ENCODE data around the gene DEPDC7. TPM values are rescaled to one million over a fixed set of nuclear protein-coding genes. Genes with fewer than 3 reads are reported as not detected.

DEPDC7 gene
- total and polyA plus RNA-seq, 2 of the 13 experiments (the other 11 are each of a cell fraction or from before 2014, with no cell fraction given), result 17.3 to 33.3 TPM

- no peak for ATAC-seq
- ChIA-PET POLR2A (interaction anchor here (0.7 to 1.9 kb wide), 4 partner anchors 12 to 47 kb away, joined by 3 to 6 read pairs (median 4); partner anchors contain the start of gene TCP11L1), CTCF (ENCODE audit: low intra/inter-chr PET ratio, low total read pairs) (no interaction called here)
- Histone ChIP-seq H3K27me3 (ENCODE audit: control insufficient read depth in 1 of 2, insufficient read depth in 2 of 2, low read length in 2 of 2) (no peaks in the 10 kb centered on the region), H3K9ac (ENCODE audit: insufficient read depth, low read depth, low read length) (no peak overlapping the region), H3K27ac (ENCODE audit: extremely low read length, insufficient read depth, low read length) (no peak overlapping the region), H4K20me1 (ENCODE audit: insufficient read depth, low read length) (no peaks in the 10 kb centered on the region), H3K9me3 (ENCODE audit: low read length) (no peaks in the 10 kb centered on the region), H2AFZ (ENCODE audit: low read length) (no peak overlapping the region), H3K79me2 (ENCODE audit: insufficient read depth, low read length) (peaks cover 27% of the 10 kb centered on the region), H3K4me3 (replicated peaks in 1 of 3; ENCODE audit: insufficient read depth in 1 of 3, low read depth in 2 of 3, low read length in 3 of 3) (no peak overlapping the region), H3K4me1 (ENCODE audit: insufficient read depth, low read length) (peaks cover 53% of the 10 kb centered on the region), H3K4me2 (ENCODE audit: low read depth, low read length) (peak overlapping the region; percentile 80), H3K36me3 (replicated peaks in 1 of 2; ENCODE audit: control insufficient read depth in 1 of 2, insufficient read depth in 2 of 2, low read length in 2 of 2) (no peaks in the 10 kb centered on the region)
- BruUV-seq (replicated peaks), result no TSS peak
- 0% methylated on average over 1 of the region's 1 CpG for WGBS (ENCODE audit: low lambda C conversion rate)
- TF ChIP-seq, protein P1, sequence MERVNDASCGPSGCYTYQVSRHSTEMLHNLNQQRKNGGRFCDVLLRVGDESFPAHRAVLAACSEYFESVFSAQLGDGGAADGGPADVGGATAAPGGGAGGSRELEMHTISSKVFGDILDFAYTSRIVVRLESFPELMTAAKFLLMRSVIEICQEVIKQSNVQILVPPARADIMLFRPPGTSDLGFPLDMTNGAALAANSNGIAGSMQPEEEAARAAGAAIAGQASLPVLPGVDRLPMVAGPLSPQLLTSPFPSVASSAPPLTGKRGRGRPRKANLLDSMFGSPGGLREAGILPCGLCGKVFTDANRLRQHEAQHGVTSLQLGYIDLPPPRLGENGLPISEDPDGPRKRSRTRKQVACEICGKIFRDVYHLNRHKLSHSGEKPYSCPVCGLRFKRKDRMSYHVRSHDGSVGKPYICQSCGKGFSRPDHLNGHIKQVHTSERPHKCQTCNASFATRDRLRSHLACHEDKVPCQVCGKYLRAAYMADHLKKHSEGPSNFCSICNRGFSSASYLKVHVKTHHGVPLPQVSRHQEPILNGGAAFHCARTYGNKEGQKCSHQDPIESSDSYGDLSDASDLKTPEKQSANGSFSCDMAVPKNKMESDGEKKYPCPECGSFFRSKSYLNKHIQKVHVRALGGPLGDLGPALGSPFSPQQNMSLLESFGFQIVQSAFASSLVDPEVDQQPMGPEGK (CRISPR knock-in tag; IDR thresholded peaks at IDR 0.05), result 0 out of 2 replicates have a peak, but pooled peaks have one; percentile 15
- 0 out of 2 replicates have a peak, but pooled peaks have one; percentile 27 for TF ChIP-seq FOXA3 (CRISPR knock-in tag; IDR thresholded peaks at IDR 0.05)
- TF ChIP-seq MBNL3 (CRISPR knock-in tag; conservative IDR thresholded peaks at IDR 0.05), result no peak
- TF ChIP-seq HNRNPH1 (optimal IDR thresholded peaks at IDR 0.05; ENCODE audit: low read depth, low read length), result no peak
- peak; percentile 73; the same call in 1 of the 2 replicates for TF ChIP-seq CEBPB (IDR thresholded peaks at IDR 0.05; ENCODE audit: borderline replicate concordance, low read depth, low read length)
- peak; percentile 37; the same call in 1 of the 2 replicates for TF ChIP-seq RXRB (CRISPR knock-in tag; IDR thresholded peaks at IDR 0.05; ENCODE audit: borderline replicate concordance)
- peak; percentile 69 for TF ChIP-seq CEBPG (CRISPR knock-in tag; IDR thresholded peaks at IDR 0.05)
- TF ChIP-seq, protein P2, sequence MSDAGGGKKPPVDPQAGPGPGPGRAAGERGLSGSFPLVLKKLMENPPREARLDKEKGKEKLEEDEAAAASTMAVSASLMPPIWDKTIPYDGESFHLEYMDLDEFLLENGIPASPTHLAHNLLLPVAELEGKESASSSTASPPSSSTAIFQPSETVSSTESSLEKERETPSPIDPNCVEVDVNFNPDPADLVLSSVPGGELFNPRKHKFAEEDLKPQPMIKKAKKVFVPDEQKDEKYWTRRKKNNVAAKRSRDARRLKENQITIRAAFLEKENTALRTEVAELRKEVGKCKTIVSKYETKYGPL (CRISPR knock-in tag; IDR thresholded peaks at IDR 0.05), result 0 out of 2 replicates have a peak, but pooled peaks have one; percentile 50
- 0 out of 2 replicates have a peak, but pooled peaks have one; percentile 28 for TF ChIP-seq HNF4A (CRISPR knock-in tag; IDR thresholded peaks at IDR 0.05)
- no peak for TF ChIP-seq ZNF563 (CRISPR knock-in tag; IDR thresholded peaks at IDR 0.05)
- TF ChIP-seq RARA (CRISPR knock-in tag; IDR thresholded peaks at IDR 0.05), result peak; percentile 25; the same call in 1 of the 2 replicates
- peak; percentile 27; the same call in 1 of the 2 replicates for TF ChIP-seq GATAD2A (CRISPR knock-in tag; IDR thresholded peaks at IDR 0.05)
- peak; percentile 44; the same call in 1 of the 2 replicates for TF ChIP-seq ARID5B (CRISPR knock-in tag; IDR thresholded peaks at IDR 0.05)
- TF ChIP-seq BCL6 (CRISPR knock-in tag; IDR thresholded peaks at IDR 0.05), result 0 out of 2 replicates have a peak, but pooled peaks have one; percentile 7
- no peak for TF ChIP-seq U2AF2 (IDR thresholded peaks at IDR 0.05; ENCODE audit: low read depth, low read length)
- peak; percentile 10 for DNase-seq (ENCODE audit: low spot score)
- in situ Hi-C loops (cut with HindIII; ENCODE audit: extremely low pct_ligation_motif_present, low pct_unique_long_range_greater_than_20kb), result no loop called here
- intact Hi-C loops (cut with micrococcal nuclease; ENCODE audit: unreplicated experiment), result loop anchor here (5.0 kb wide), 1 partner anchor 36 kb away; no protein-coding TSS in a partner anchor
- FAIRE-seq, result no peak
Measured at GRCh38 chr11:33013755-33014154, 1.9 kb upstream of the DEPDC7 start.
